OCI-LY1 (cell line): Measurements from ENCODE around the gene TCF4.

ENCODE experiments used
- H2AFZ ChIP-seq: fragments of 200-600 bp; sonication (generic), shearing (Covaris generic); 2 replicates; pipeline ENCODE4 v1.6.0; 2014; ENCODE audit warnings: antibody characterized with exemption, mild to moderate bottlenecking, low read length
- H3F3A ChIP-seq: fragments of 200-600 bp; sonication (generic), shearing (Covaris generic); 2 replicates; pipeline ENCODE4 v1.6.0; 2014; ENCODE audit warnings: mild to moderate bottlenecking, antibody characterized with exemption, low read length, moderate library complexity; ENCODE audit not compliant: insufficient read depth
- H3K27ac ChIP-seq: fragments of 200-600 bp; sonication (generic); 2 replicates; pipeline ENCODE4 v1.5.1; 2014; ENCODE audit warnings: low read length, mixed run types, mild to moderate bottlenecking, low read depth; ENCODE audit not compliant: poor library complexity, severe bottlenecking
- H3K27me3 ChIP-seq: fragments of 200-600 bp; sonication (generic); 2 replicates; pipeline ENCODE4 v1.6.0; 2014; ENCODE audit warnings: antibody characterized with exemption, mild to moderate bottlenecking, low read length, moderate library complexity; ENCODE audit not compliant: insufficient read depth
- H3K36me3 ChIP-seq: fragments of 200-600 bp; sonication (generic); 2 replicates; pipeline ENCODE4 v1.6.1; 2014; ENCODE audit warnings: mild to moderate bottlenecking, antibody characterized with exemption, low read length, moderate library complexity, mixed read lengths; ENCODE audit not compliant: insufficient read depth
- H3K4me1 ChIP-seq: fragments of 200-600 bp; sonication (generic); 2 replicates; pipeline ENCODE4 v1.5.1; 2014; ENCODE audit warnings: mild to moderate bottlenecking, low read length, moderate library complexity; ENCODE audit not compliant: insufficient read depth, severe bottlenecking
- H3K4me2 ChIP-seq: fragments of 200-600 bp; sonication (generic), shearing (Covaris generic); 2 replicates; pipeline ENCODE4 v1.6.1; 2014; ENCODE audit warnings: low read length
- H3K4me3 ChIP-seq: fragments of 200-600 bp; sonication (generic); 2 replicates; pipeline ENCODE4 v1.5.1; 2014; ENCODE audit warnings: low read length, low read depth, mild to moderate bottlenecking, mixed read lengths; ENCODE audit not compliant: poor library complexity, severe bottlenecking
- H3K79me2 ChIP-seq: fragments of 200-600 bp; shearing (Covaris generic); 2 replicates; pipeline ENCODE4 v1.6.1; 2016; ENCODE audit warnings: mixed run types, low read length, mixed read lengths; ENCODE audit not compliant: insufficient read depth
- H3K9ac ChIP-seq: fragments of 200-600 bp; sonication (generic), shearing (Covaris generic); 2 replicates; pipeline ENCODE4 v1.6.1; 2014; ENCODE audit warnings: mild to moderate bottlenecking, low read length, mixed read lengths
- H3K9me2 ChIP-seq: fragments of 200-600 bp; sonication (generic), shearing (Covaris generic); 2 replicates; pipeline ENCODE4 v1.6.1; 2014; ENCODE audit warnings: low read depth, mild to moderate bottlenecking, low read length, mixed read lengths
- H3K9me3 ChIP-seq: fragments of 200-600 bp; shearing (Covaris generic); 2 replicates; pipeline ENCODE4 v1.6.1; 2014; ENCODE audit warnings: low read length, mixed read lengths
- H4K20me1 ChIP-seq: fragments of 200-600 bp; sonication (generic), shearing (Covaris generic); 2 replicates; pipeline ENCODE4 v1.6.0; 2016; ENCODE audit warnings: mild to moderate bottlenecking, low read length; ENCODE audit not compliant: insufficient read depth
- EZH2 ChIP-seq: fragments of 200-600 bp; sonication (generic), shearing (Covaris generic); IDR thresholded peaks from 2 replicates; pipeline ENCODE4 v1.8.0; 2017; ENCODE audit warnings: borderline replicate concordance, mixed run types, mild to moderate bottlenecking, antibody characterized with exemption, low read length, moderate library complexity, mixed read lengths
- TF ChIP-seq, protein P1 (sequence below): fragments of 200-600 bp; sonication (generic), shearing (Covaris generic); IDR thresholded peaks from 2 replicates; pipeline ENCODE4 v1.5.1; 2017; ENCODE audit warnings: mild to moderate bottlenecking, antibody characterized with exemption, low read length, moderate library complexity, mixed read lengths

TCF4 gene

DNA sequence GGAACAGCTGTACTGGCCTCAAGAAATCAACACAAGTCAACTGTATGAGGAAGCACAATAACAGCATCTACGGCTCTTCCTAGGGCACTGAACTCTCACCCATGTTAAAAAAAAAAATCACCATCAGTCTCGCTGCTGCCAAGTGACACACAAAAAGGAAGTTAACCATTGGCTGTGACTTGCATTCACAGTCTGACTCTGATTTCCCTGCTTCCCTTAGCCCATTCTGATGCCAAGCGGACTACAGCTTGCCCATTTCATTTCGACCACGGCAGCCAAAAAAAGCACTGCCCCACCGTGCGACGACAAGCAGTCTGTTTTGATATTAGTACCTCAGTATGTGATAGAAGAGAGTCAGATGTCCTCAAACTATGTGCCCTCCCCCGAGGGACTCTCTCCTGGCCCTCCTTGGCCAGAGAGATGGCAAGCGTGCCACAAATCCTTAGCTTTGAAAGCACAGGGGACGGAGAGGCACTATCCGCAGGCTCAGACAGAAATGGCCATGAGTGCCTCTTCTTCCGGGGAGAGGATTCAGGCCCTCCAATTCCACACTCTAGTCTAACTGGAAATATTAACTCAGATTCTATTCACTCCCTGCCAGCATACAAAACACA, 250.0 kb downstream of the TCF4 start:
- Histone ChIP-seq H3K9me3 (no peaks in the 10 kb centered on the region), H3K4me3 (no peak overlapping the region), H3K36me3 (peaks cover 16% of the 10 kb centered on the region), H3K4me1 (peaks cover 48% of the 10 kb centered on the region), H3K27me3 (no peaks in the 10 kb centered on the region), H3F3A (no peaks in the 10 kb centered on the region), H3K9ac (no peak overlapping the region), H3K4me2 (peak overlapping the region; percentile 11; the same call in 1 of the 2 replicates), H2AFZ (no peak overlapping the region), H3K27ac (peak overlapping the region; percentile 12), H3K79me2 (peaks cover 8% of the 10 kb centered on the region; the same call in 1 of the 2 replicates), H4K20me1 (no peaks in the 10 kb centered on the region), H3K9me2 (no peaks in the 10 kb centered on the region)
- TF ChIP-seq, protein P1, sequence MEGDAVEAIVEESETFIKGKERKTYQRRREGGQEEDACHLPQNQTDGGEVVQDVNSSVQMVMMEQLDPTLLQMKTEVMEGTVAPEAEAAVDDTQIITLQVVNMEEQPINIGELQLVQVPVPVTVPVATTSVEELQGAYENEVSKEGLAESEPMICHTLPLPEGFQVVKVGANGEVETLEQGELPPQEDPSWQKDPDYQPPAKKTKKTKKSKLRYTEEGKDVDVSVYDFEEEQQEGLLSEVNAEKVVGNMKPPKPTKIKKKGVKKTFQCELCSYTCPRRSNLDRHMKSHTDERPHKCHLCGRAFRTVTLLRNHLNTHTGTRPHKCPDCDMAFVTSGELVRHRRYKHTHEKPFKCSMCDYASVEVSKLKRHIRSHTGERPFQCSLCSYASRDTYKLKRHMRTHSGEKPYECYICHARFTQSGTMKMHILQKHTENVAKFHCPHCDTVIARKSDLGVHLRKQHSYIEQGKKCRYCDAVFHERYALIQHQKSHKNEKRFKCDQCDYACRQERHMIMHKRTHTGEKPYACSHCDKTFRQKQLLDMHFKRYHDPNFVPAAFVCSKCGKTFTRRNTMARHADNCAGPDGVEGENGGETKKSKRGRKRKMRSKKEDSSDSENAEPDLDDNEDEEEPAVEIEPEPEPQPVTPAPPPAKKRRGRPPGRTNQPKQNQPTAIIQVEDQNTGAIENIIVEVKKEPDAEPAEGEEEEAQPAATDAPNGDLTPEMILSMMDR: no peak
- TF ChIP-seq EZH2: no peak

DNA sequence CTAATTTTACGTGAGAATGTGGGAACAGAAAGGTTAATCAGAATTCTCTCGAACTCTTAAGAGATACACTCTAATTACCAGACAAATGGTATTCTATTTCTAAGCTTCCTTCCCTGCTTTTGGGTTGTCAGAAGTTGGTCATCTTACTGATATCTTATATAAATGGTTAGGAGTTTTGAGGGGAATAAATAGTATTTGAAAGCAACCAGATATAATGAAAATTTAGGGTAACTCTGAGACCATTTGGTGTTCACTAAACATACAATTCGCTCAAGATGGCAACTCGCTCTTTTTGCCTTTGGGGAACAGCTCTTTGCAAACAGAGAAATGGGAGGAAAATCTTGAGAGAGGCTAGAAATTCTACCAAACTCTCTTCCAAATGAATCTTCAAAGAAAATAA, 250.9 kb downstream of the TCF4 start:
- Histone ChIP-seq H2AFZ (no peak overlapping the region), H3K27ac (no peak overlapping the region), H3K9me3 (no peaks in the 10 kb centered on the region), H3K36me3 (peaks cover 16% of the 10 kb centered on the region), H3K4me3 (no peak overlapping the region), H3F3A (no peaks in the 10 kb centered on the region), H3K9me2 (no peaks in the 10 kb centered on the region), H3K4me1 (peaks cover 44% of the 10 kb centered on the region), H4K20me1 (no peaks in the 10 kb centered on the region), H3K27me3 (no peaks in the 10 kb centered on the region), H3K79me2 (peaks cover under 1% of the 10 kb centered on the region; the same call in 1 of the 2 replicates), H3K4me2 (no peak overlapping the region), H3K9ac (no peak overlapping the region)
- no peak for TF ChIP-seq EZH2
- TF ChIP-seq, protein P1: no peak

DNA sequence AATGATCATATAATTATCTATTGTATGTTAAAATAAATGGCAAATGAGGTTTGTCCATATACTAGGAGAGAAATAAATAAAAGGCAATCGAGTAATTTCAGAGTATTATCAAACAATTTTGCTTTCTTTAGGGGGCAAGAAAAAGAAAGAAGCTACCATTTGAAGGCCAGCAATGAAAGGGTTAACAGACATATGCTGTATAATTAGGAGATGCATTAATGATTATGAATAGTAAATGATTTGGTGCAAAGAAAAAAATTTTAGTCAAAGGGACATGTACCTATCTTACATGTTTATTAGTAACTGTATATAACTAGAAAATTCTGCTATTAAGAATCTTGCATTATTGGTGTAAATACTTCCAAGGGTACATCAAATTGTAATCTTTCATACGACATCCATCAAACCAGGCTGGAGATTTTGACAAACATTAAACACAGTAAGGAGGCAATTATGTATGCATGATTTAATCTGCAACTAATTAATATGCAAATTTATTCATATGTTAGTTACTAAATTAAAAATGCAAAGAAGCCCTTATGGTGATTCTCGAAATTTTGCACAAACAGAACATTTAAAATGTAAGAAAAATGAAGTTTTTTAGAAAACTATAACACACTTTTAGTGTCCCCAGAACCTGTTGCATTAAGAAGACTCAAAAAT, 251.4 kb downstream of the TCF4 start:
- TF ChIP-seq, protein P1: no peak
- no peak for TF ChIP-seq EZH2
- Histone ChIP-seq H4K20me1 (no peaks in the 10 kb centered on the region), H3K27me3 (no peaks in the 10 kb centered on the region), H2AFZ (no peak overlapping the region), H3K9me3 (no peaks in the 10 kb centered on the region), H3K4me2 (no peak overlapping the region), H3K4me3 (no peak overlapping the region), H3F3A (no peaks in the 10 kb centered on the region), H3K9ac (no peak overlapping the region), H3K4me1 (peaks cover 40% of the 10 kb centered on the region), H3K36me3 (peaks cover 16% of the 10 kb centered on the region), H3K9me2 (no peaks in the 10 kb centered on the region), H3K79me2 (no peaks in the 10 kb centered on the region), H3K27ac (no peak overlapping the region)
